ENCODE measurements around the gene C17orf75. TPM values are rescaled to one million over a fixed set of nuclear protein-coding genes. Genes with fewer than 3 reads are reported as not detected.

The C17orf75 gene
- total RNA-seq, 2 experiments from 2014 or later: 66.1 to 70.9 TPM

GRCh38 chr17:32305049-32305448 is 36.9 kb downstream of the C17orf75 start:
- H4K20me1 ChIP-seq (ENCODE audit: insufficient read depth, low read length): no peaks in the 10 kb centered on the region
- no peak overlapping the region for H3K4me2 ChIP-seq (ENCODE audit: low read length)
- H3K27ac ChIP-seq (ENCODE audit: low read depth, low read length, poor library complexity, severe bottlenecking): no peak overlapping the region
- peaks cover 5% of the 10 kb centered on the region for H3K4me1 ChIP-seq (ENCODE audit: insufficient read depth, low read length, poor library complexity, severe bottlenecking)
- POLR2A ChIA-PET: no interaction called here
- no peaks in the 10 kb centered on the region for H3K36me3 ChIP-seq (ENCODE audit: insufficient read depth, low read length)
- intact Hi-C loops (cut with micrococcal nuclease; ENCODE audit: unreplicated experiment): no loop called here
- CTCF ChIA-PET (ENCODE audit: unreplicated experiment): no interaction called here
- no peaks in the 10 kb centered on the region for H3K9me3 ChIP-seq (ENCODE audit: low read length)
- H3K9me2 ChIP-seq (ENCODE audit: insufficient read depth, low read length): no peaks in the 10 kb centered on the region
- TF ChIP-seq CTCF (conservative IDR thresholded peaks at IDR 0.05; ENCODE audit: low read length) (no peak), EZH2phosphoT487 (IDR thresholded peaks at IDR 0.05; ENCODE audit: borderline replicate concordance, low read depth, low read length) (no peak)
- H2AFZ ChIP-seq (ENCODE audit: low read length): no peak overlapping the region
- no peak for DNase-seq (ENCODE audit: low spot score)
- no peaks in the 10 kb centered on the region for H3K79me2 ChIP-seq (ENCODE audit: insufficient read depth, low read depth, low read length)
- no TSS peak for BruUV-seq (replicated peaks)
- no peak overlapping the region for H3K4me3 ChIP-seq (ENCODE audit: low read depth, low read length, poor library complexity, severe bottlenecking)

DNA sequence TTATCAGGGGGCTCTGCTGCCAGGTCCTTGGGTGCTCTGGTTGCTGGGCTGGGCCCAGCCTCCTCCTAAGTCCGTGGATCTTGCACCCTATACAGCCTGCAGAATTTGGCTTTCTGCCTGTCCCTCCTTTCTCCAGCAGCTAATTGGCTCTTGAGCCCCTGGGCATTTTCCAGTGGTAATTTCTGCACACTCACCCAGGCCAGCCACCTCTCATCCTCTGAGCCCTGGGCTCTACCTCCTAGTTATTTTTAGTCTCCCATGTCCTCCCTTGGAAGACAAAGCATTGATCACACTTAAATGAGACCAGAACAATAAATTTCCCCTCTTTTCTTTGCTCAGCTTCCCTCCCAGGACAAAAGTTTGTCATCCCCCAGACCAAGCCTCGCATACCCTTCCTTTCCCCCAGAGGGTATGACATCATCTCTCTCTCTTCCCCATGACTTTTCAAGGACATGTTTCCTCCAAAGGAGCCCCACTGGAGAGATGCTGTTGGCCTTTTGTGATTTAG is 38.1 kb downstream of the C17orf75 start:
- H3K9me2 ChIP-seq (ENCODE audit: insufficient read depth, low read length): no peaks in the 10 kb centered on the region
- no peak overlapping the region for H2AFZ ChIP-seq (ENCODE audit: low read length)
- H3K36me3 ChIP-seq (ENCODE audit: insufficient read depth, low read length): no peaks in the 10 kb centered on the region
- H4K20me1 ChIP-seq (ENCODE audit: insufficient read depth, low read length): no peaks in the 10 kb centered on the region
- H3K4me3 ChIP-seq (ENCODE audit: low read depth, low read length, poor library complexity, severe bottlenecking): no peak overlapping the region
- H3K9me3 ChIP-seq (ENCODE audit: low read length): no peaks in the 10 kb centered on the region
- BruUV-seq (replicated peaks): no TSS peak
- ChIA-PET POLR2A (interaction anchor here (0.7 to 1.5 kb wide), 2 partner anchors 12 to 1692 kb away, joined by 3 to 4 read pairs; no protein-coding TSS in a partner anchor), CTCF (ENCODE audit: unreplicated experiment) (no interaction called here)
- intact Hi-C loops (cut with micrococcal nuclease; ENCODE audit: unreplicated experiment): no loop called here
- H3K79me2 ChIP-seq (ENCODE audit: insufficient read depth, low read depth, low read length): no peaks in the 10 kb centered on the region
- TF ChIP-seq CTCF (conservative IDR thresholded peaks at IDR 0.05; ENCODE audit: low read length): no peak
- TF ChIP-seq EZH2phosphoT487 (IDR thresholded peaks at IDR 0.05; ENCODE audit: borderline replicate concordance, low read depth, low read length): no peak
- H3K27ac ChIP-seq (ENCODE audit: low read depth, low read length, poor library complexity, severe bottlenecking): no peak overlapping the region
- H3K4me2 ChIP-seq (ENCODE audit: low read length): no peak overlapping the region
- DNase-seq (ENCODE audit: low spot score): no peak
- H3K4me1 ChIP-seq (ENCODE audit: insufficient read depth, low read length, poor library complexity, severe bottlenecking): no peaks in the 10 kb centered on the region

DNA sequence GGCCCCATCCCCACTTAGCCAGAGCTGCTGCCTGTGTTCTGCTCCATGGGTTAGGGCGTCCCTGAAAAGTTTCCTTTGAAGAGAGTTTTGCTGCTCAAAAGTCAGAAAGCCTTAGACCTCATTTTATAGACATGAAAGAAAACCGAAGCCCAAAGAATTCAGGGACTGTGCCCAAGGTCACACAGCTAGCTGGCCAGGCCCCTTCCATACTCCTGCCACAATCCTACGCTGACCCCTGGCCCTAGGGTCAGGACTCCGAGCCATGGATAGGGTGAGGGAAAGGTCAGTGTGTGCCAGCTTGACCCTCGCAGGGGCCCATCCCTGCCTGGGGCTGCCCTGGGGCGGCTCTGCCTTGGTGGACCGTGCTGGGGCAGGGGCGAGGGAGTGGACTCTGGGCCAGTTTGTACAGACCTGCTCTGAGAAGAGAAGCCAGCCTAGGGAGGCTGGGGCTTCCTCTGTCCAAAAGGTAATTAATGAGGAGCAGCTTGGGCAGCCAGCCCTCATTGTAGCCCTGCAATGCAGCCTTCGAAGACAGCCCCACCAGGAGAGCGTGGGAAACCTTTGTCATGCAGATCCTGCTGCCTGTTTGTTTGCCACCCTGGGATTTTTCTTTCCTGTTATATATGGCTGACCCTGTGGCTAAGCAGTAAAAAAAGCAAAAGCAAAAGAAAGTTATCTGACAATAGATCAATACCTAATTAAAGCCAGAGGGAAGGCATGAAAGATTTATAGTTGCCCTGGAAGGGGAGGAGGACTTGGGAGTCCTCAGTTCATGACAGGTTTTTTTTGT is 38.9 kb downstream of the C17orf75 start:
- H3K4me1 ChIP-seq (ENCODE audit: insufficient read depth, low read length, poor library complexity, severe bottlenecking): no peaks in the 10 kb centered on the region
- no peaks in the 10 kb centered on the region for H3K79me2 ChIP-seq (ENCODE audit: insufficient read depth, low read depth, low read length)
- ChIA-PET POLR2A (interaction anchor here (0.7 to 1.5 kb wide), 2 partner anchors 13 to 1692 kb away, joined by 3 to 4 read pairs; no protein-coding TSS in a partner anchor), CTCF (ENCODE audit: unreplicated experiment) (no interaction called here)
- H2AFZ ChIP-seq (ENCODE audit: low read length): no peak overlapping the region
- H3K9me2 ChIP-seq (ENCODE audit: insufficient read depth, low read length): no peaks in the 10 kb centered on the region
- H4K20me1 ChIP-seq (ENCODE audit: insufficient read depth, low read length): no peaks in the 10 kb centered on the region
- no TSS peak for BruUV-seq (replicated peaks)
- no peak overlapping the region for H3K27ac ChIP-seq (ENCODE audit: low read depth, low read length, poor library complexity, severe bottlenecking)
- no peak for TF ChIP-seq CTCF (conservative IDR thresholded peaks at IDR 0.05; ENCODE audit: low read length)
- no peak for TF ChIP-seq EZH2phosphoT487 (IDR thresholded peaks at IDR 0.05; ENCODE audit: borderline replicate concordance, low read depth, low read length)
- no peak for DNase-seq (ENCODE audit: low spot score)
- no peaks in the 10 kb centered on the region for H3K9me3 ChIP-seq (ENCODE audit: low read length)
- no peak overlapping the region for H3K4me2 ChIP-seq (ENCODE audit: low read length)
- no peak overlapping the region for H3K4me3 ChIP-seq (ENCODE audit: low read depth, low read length, poor library complexity, severe bottlenecking)
- no peaks in the 10 kb centered on the region for H3K36me3 ChIP-seq (ENCODE audit: insufficient read depth, low read length)
- intact Hi-C loops (cut with micrococcal nuclease; ENCODE audit: unreplicated experiment): no loop called here
